DND-41 (cell line): ENCODE data around the gene PTGER3.

Experiments
- EZH2 ChIP-seq: IDR thresholded peaks from 3 replicates; pipeline ENCODE4 v1.6.1; 2012; ENCODE audit warnings: borderline replicate concordance, low read depth, mild to moderate bottlenecking, moderate library complexity, low read length, inconsistent platforms; ENCODE audit not compliant: severe bottlenecking
- TF ChIP-seq, protein P1 (sequence below): IDR thresholded peaks from 2 replicates; pipeline ENCODE4 v1.5.1; 2012; ENCODE audit warnings: borderline replicate concordance, low read length, moderate library complexity, mild to moderate bottlenecking; ENCODE audit not compliant: poor library complexity, severe bottlenecking; ENCODE audit errors: extremely low read depth

DNA sequence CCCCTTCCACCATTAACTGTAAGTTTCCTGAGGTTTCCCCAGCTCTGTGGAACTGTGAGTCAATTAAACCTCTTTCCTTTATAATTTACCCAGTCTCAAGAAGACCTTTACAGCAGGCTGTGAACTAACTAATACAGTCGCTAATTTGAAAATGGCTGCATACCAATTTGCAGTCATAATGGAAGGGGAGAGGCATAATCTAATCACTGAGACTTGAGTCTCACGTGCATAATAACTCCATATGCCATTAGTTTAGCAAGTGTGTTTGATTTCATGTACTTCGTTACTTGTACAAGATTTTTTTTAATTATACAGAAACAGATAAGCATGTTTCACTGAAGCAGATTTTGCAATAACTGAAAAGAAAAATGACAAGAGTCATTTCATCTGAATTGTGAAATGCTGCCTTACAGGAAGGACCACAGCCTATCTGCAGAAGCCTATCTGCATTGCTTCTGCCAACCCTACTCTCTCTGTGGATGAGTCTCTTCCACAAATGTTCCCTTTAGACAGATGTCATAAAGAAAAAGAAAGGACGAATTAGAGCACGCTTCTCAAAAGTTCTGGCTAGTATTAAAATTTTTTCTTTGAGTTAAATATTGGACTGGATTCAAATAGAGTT, 99.1 kb downstream of the PTGER3 start:
- TF ChIP-seq, protein P1, sequence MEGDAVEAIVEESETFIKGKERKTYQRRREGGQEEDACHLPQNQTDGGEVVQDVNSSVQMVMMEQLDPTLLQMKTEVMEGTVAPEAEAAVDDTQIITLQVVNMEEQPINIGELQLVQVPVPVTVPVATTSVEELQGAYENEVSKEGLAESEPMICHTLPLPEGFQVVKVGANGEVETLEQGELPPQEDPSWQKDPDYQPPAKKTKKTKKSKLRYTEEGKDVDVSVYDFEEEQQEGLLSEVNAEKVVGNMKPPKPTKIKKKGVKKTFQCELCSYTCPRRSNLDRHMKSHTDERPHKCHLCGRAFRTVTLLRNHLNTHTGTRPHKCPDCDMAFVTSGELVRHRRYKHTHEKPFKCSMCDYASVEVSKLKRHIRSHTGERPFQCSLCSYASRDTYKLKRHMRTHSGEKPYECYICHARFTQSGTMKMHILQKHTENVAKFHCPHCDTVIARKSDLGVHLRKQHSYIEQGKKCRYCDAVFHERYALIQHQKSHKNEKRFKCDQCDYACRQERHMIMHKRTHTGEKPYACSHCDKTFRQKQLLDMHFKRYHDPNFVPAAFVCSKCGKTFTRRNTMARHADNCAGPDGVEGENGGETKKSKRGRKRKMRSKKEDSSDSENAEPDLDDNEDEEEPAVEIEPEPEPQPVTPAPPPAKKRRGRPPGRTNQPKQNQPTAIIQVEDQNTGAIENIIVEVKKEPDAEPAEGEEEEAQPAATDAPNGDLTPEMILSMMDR = no peak
- TF ChIP-seq EZH2 = no peak
